Subcutaneous abdominal adipose tissue (tissue), 5 donors: ENCODE data around the gene NLGN1.
"Not testable (repeated sequence)": the region's sequence is repeated elsewhere in the genome, so short reads cannot be mapped to it uniquely, and the experiment has no call there.

Source experiments
- H3K27ac ChIP-seq: one replicate; pipeline ENCODE4 v1.7.0; 2013; ENCODE audit warnings: low read depth, mild to moderate bottlenecking, inconsistent platforms, low read length, moderate library complexity
- H3K27me3 ChIP-seq, 5 donors: one replicate each; pipeline ENCODE4 v1.7.0; 2013; ENCODE audit warnings: low read length in 5 of 5, inconsistent platforms in 1 of 5; ENCODE audit not compliant: control insufficient read depth in 5 of 5, insufficient read depth in 4 of 5
- H3K36me3 ChIP-seq, 5 donors: one replicate each; pipeline ENCODE4 v1.7.0; 2013; ENCODE audit warnings: low read length in 5 of 5; ENCODE audit not compliant: control insufficient read depth in 5 of 5, insufficient read depth in 5 of 5
- H3K4me1 ChIP-seq, 5 donors: one replicate each; pipeline ENCODE4 v1.7.0; 2013; ENCODE audit warnings: low read length in 5 of 5, mild to moderate bottlenecking in 3 of 5, moderate library complexity in 1 of 5; ENCODE audit not compliant: control insufficient read depth in 5 of 5, insufficient read depth in 5 of 5
- H3K4me3 ChIP-seq, 5 donors: one replicate each; pipeline ENCODE4 v1.7.0; 2013; ENCODE audit warnings: low read length in 5 of 5, low read depth in 1 of 5
- H3K9ac ChIP-seq, 5 donors: one replicate each; pipeline ENCODE4 v1.7.0; 2013; ENCODE audit warnings: low read length in 5 of 5, mild to moderate bottlenecking in 4 of 5, moderate library complexity in 3 of 5
- H3K9me3 ChIP-seq, 5 donors: one replicate each; pipeline ENCODE4 v1.7.0; 2013; ENCODE audit warnings: low read length in 5 of 5; ENCODE audit not compliant: control insufficient read depth in 5 of 5
- donor health status: healthy.
- donor health status: healthy.
- donor health status: healthy.
- donor health status: healthy.
- donor health status: healthy.

The NLGN1 gene

DNA sequence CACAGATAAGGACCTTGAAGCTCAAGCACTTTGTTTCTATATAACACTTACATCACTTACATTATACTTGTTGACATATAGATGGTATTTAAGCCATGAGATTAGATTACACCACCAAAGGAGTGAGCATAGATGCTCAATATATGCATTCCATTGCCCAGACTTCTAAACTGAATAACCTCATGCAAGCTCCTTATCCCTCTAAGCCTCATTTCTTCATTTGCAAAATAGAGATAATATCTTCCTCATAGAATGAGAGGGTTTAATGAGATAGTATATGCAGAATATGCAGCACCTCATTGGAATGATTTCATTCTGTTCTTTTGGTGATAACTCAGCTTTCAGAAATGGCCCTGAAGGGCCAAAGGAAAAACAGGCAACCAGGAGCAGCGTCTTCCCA is 18.5 kb downstream of the NLGN1 start:
- Histone ChIP-seq H3K36me3 (no peaks in the 10 kb centered on the region), H3K9ac (no peak overlapping the region), H3K27ac (no peak overlapping the region), H3K4me3 (no peak overlapping the region), H3K27me3 (no peaks in the 10 kb centered on the region), H3K9me3 (no peaks in the 10 kb centered on the region), H3K4me1 (peaks cover 0 to 12% (median 6%) of the 10 kb centered on the region in 5 donors)

DNA sequence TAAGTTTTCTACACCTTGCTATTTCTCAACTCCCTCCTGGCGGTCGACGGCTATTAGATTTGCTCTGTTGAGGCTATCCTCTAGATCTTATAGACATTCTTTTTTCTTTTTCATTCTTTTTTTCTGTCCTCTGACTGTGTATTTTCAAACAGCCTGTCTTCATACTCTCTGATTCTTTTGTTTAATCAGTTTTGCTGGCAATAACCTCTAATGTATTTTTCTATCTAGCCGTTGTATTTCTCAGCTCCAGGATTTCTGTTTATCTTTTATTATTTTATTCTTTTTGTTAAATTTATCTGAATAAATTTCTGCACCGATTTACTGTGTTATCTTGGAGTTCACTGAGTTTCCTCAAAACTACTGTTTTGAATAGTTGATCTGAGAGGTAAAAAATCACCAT is 31.5 kb downstream of the NLGN1 start:
- H3K4me1 ChIP-seq: peaks cover 0 to 4% (median 0%) of the 10 kb centered on the region in 5 donors
- no peaks in the 10 kb centered on the region for H3K27me3 ChIP-seq
- no peak overlapping the region for H3K27ac ChIP-seq
- peaks cover 0 to 6% (median 5%) of the 10 kb centered on the region in 5 donors for H3K9me3 ChIP-seq
- no peaks in the 10 kb centered on the region for H3K36me3 ChIP-seq
- no peak overlapping the region for H3K9ac ChIP-seq
- H3K4me3 ChIP-seq: no peak overlapping the region

DNA sequence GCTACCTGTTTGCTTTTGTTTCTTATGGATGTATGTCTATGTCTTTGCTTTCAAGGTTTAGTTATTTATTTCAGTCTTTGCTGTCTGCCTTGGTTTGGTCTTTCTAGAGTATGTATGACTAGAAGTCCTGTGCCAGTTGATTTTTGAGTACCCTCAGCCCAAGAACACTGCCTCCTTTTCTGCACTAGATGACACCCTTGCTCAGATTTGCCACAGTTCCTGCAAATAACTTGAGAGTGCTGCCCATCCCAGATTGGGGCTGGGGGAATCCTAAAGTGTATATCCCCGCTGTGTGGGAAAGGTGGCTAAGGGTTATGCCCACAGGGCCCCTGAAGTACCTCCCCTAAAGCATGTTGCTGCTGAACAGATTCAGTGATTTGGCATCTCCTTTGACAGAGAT is 32.0 kb downstream of the NLGN1 start:
- Histone ChIP-seq H3K9ac (no peak overlapping the region), H3K27ac (no peak overlapping the region), H3K4me1 (peaks cover 0 to 4% (median 0%) of the 10 kb centered on the region in 5 donors), H3K27me3 (no peaks in the 10 kb centered on the region), H3K4me3 (no peak overlapping the region), H3K9me3 (peaks cover 0 to 6% (median 5%) of the 10 kb centered on the region in 5 donors), H3K36me3 (no peaks in the 10 kb centered on the region)

DNA sequence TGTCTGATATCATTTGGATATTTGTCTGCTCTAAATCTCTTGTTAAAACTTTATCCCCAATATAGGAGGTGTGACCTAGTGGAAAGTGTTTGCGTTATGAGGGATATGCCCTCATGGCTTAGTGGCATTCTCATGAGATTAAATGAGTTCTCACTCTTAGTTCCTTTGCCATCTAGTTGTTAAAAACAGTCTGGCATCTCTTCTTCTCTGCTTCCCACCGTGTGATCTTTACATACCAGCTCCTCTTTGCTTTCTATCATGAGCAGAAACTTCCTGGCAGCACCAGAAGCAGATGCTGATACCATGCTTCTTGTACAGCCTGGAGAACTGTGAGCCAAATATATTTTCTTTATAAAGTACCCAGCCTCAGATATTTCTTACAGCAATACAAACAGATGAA is 33.0 kb downstream of the NLGN1 start:
- Histone ChIP-seq H3K4me1 (peaks cover 0 to 4% (median 0%) of the 10 kb centered on the region in 5 donors), H3K4me3 (no peak overlapping the region), H3K9me3 (peaks cover 0 to 6% (median 5%) of the 10 kb centered on the region in 5 donors), H3K27me3 (no peaks in the 10 kb centered on the region), H3K9ac (no peak overlapping the region), H3K27ac (no peak overlapping the region), H3K36me3 (no peaks in the 10 kb centered on the region)

DNA sequence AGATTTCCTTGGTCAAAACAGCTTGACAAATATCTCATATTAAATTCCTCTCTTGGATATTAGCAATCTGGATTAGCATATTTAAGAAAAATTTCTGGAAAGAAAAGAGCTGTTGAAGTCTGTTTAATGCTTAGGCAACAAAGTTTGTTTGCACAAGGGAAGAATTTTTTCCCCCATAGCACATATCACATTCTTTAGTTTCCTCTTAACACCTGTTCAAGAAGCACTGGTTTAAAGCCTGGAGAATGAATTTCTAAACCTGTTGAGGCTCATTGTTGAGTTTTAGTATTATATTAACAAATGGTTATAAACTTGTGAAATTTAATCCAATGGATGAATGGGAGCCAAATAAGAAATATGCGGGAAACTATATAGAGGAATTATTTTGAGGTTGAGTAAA is 41.5 kb downstream of the NLGN1 start:
- Histone ChIP-seq H3K27ac (no peak overlapping the region), H3K4me3 (no peak overlapping the region), H3K36me3 (no peaks in the 10 kb centered on the region), H3K4me1 (no peaks in the 10 kb centered on the region), H3K9ac (no peak overlapping the region), H3K9me3 (no peaks in the 10 kb centered on the region), H3K27me3 (no peaks in the 10 kb centered on the region)

DNA sequence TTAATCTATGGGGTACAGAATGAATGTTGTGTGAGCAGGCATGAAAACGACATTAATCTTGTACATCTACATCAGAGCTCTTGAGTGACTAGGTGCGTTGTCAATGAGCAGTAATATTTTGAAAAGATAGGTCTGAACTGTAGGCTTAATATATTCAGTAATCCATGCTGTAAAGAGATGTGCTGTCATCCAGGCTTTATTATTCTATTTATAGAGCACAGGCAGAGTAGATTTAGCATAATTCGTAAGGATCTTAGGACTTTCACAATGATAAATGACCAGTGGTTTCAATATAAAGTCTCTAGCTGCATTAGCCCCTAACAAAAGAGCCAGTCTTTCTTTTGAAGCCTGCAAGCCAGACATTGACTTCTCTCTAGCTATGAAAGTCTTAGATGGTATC is 43.0 kb downstream of the NLGN1 start:
- Histone ChIP-seq H3K9me3 (no peaks in the 10 kb centered on the region), H3K9ac (no peak overlapping the region), H3K4me3 (no peak overlapping the region), H3K36me3 (no peaks in the 10 kb centered on the region), H3K27me3 (no peaks in the 10 kb centered on the region), H3K4me1 (no peaks in the 10 kb centered on the region), H3K27ac (no peak overlapping the region)

DNA sequence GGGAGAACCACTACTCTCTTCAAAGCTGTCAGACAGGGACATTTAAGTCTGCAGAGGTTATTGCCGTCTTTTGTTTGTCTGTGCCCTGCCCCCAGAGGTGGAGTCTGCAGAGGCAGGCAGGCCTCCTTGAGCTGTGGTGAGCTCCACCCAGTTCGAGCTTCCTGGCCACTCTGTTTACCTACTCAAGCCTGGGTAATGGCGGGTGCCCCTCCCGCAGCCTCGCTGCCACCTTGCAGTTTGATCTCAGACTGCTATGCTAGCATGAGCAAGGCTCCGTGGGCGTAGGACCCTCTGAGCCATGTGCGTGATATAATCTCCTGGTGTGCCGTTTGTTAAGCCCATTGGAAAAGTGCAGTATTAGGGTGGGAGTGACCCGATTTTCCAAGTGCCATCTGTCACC is 54.0 kb downstream of the NLGN1 start:
- not testable (repeated sequence) for H3K9me3 ChIP-seq, H3K27ac ChIP-seq, H3K4me1 ChIP-seq, H3K4me3 ChIP-seq, H3K9ac ChIP-seq, H3K36me3 ChIP-seq, H3K27me3 ChIP-seq

DNA sequence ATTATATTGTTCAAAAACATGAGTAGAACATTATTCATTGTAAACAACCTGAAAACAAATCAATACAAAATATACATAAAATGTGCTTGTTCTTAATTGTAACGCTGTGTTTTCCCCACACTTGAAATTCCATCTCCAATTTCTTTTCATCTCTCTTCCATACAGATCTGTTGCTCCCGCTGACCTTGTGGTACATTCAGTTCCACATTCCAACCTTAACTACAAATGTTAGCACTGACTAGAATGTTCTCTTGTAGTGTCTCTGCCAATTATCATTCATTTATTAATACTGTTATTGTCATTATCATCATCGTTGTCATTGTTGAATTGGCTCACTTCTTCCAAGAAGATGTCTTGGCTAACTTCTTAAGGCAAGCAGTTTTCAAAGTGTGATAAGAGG is 65.7 kb downstream of the NLGN1 start:
- H3K9ac ChIP-seq: no peak overlapping the region
- H3K4me3 ChIP-seq: no peak overlapping the region
- H3K36me3 ChIP-seq: no peaks in the 10 kb centered on the region
- no peaks in the 10 kb centered on the region for H3K27me3 ChIP-seq
- no peaks in the 10 kb centered on the region for H3K4me1 ChIP-seq
- H3K9me3 ChIP-seq: no peaks in the 10 kb centered on the region
- H3K27ac ChIP-seq: no peak overlapping the region

DNA sequence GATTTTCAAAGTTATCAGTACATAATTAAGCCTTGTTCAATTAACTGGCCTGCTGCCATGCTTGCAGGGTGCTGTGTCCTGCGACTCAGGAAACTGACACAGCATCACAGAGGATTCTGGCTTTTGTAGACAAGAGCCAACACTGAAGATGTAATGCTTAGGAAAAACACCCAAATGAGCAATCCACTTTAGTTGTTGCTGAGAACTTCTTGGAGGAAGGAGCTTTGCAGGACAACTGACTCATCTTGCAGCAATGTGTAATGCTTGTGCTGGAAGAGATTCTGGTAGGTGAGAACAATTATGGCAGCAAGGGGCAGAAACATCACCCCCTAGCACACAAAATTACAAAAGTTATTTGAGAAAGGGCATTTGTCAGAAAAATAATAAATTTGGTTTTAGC is 67.6 kb downstream of the NLGN1 start:
- no peaks in the 10 kb centered on the region for H3K36me3 ChIP-seq
- H3K9me3 ChIP-seq: no peaks in the 10 kb centered on the region
- no peak overlapping the region for H3K9ac ChIP-seq
- no peak overlapping the region for H3K27ac ChIP-seq
- no peak overlapping the region for H3K4me3 ChIP-seq
- H3K27me3 ChIP-seq: no peaks in the 10 kb centered on the region
- H3K4me1 ChIP-seq: no peaks in the 10 kb centered on the region

DNA sequence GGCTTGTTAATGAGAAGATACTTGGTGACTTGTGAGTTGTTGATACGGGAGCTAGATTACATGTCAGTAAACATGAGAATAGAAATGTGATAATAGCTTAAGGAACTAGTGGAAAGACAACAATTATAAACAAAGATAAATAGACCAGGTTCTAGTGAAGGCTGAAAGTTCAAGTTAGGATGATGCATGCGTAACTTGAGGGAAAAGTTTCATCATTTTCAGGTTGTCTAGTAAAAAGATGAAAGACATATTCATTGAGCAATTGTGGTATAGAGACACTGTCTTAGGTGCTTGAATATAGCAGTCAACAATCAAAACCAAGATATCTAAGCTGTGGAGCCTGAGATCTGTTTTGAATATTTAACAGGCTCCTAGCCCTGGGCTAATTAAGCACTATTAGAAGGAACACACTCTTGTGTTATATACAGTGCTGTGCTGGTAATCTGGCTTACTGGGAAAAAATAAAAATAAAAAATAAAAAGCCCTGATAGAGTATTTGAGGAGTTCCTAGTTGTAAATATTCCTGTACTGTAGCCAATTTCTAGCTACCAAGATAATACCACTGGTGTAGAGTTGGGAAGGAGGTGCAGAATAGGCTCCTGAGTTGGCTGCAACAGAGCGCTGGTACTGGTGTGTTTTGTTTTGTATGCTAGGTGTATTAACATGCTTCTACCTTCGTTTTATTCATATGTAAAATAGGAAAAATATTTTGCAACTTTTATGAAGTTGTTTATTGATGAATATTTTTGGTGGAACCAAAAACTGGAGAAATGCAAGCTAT is 68.5 kb downstream of the NLGN1 start:
- no peaks in the 10 kb centered on the region for H3K4me1 ChIP-seq
- no peaks in the 10 kb centered on the region for H3K36me3 ChIP-seq
- H3K9ac ChIP-seq: no peak overlapping the region
- H3K4me3 ChIP-seq: no peak overlapping the region
- H3K27ac ChIP-seq: no peak overlapping the region
- H3K9me3 ChIP-seq: no peaks in the 10 kb centered on the region
- H3K27me3 ChIP-seq: no peaks in the 10 kb centered on the region
